ENCODE data around the gene SUMO1. TPM values are rescaled to one million over a fixed set of nuclear protein-coding genes. Genes with fewer than 3 reads are reported as not detected.

The SUMO1 gene
- total and polyA plus RNA-seq, 9 of the 15 experiments (the other 6 are each of a cell fraction or from before 2014, with no cell fraction given), result 63.7 to 292 (median 92.0) TPM

DNA sequence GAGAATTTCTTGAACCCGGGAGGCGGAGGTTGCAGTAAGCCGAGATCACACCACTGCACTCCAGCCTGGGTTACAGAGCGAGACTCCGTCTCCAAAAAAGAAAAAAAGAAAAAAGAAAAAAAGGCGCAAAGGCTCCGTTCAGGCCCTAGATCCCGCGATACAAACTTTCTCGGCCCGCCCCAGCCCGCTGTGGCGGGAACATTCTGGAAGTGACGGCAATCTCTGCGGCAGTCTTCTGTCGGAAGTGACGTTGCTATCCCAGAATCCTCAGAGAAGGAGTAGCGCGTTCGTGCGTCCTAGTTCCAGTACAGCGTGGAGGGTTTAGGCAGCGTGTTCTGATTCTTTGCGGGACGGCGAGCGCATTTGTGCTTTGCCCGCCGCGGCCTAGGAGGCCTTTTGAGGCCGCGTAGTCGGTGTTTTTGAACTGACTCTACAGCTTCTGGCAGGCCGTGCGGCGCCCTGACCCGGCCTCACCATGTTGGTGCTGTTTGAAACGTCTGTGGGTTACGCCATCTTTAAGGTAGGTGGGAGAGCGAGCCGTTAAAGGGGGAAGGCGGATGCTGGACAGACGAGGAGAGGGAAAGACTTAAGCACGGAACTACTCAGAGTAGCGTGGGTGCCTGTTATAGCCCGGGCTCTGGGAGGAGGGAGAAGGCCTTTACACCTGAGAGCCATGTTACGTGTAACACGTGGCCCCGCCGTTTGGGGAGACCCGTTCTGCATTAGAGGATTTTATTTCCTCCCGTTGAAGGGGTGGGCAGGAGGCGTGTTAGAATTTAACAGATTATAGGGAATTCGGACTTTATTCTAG lies 27.3 kb upstream of the SUMO1 start, which contains the start of gene NOP58 (continued):
- TF ChIP-seq ZNF644 (tag; IDR thresholded peaks at IDR 0.05; ENCODE audit: low read depth), result no peak
- TF ChIP-seq, protein P1, sequence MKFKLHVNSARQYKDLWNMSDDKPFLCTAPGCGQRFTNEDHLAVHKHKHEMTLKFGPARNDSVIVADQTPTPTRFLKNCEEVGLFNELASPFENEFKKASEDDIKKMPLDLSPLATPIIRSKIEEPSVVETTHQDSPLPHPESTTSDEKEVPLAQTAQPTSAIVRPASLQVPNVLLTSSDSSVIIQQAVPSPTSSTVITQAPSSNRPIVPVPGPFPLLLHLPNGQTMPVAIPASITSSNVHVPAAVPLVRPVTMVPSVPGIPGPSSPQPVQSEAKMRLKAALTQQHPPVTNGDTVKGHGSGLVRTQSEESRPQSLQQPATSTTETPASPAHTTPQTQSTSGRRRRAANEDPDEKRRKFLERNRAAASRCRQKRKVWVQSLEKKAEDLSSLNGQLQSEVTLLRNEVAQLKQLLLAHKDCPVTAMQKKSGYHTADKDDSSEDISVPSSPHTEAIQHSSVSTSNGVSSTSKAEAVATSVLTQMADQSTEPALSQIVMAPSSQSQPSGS (CRISPR knock-in tag; IDR thresholded peaks at IDR 0.05), result no peak
- no peak for TF ChIP-seq PTBP1 (IDR thresholded peaks at IDR 0.05; ENCODE audit: low read depth, low read length)
- TF ChIP-seq, protein P2, sequence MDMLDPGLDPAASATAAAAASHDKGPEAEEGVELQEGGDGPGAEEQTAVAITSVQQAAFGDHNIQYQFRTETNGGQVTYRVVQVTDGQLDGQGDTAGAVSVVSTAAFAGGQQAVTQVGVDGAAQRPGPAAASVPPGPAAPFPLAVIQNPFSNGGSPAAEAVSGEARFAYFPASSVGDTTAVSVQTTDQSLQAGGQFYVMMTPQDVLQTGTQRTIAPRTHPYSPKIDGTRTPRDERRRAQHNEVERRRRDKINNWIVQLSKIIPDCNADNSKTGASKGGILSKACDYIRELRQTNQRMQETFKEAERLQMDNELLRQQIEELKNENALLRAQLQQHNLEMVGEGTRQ (CRISPR knock-in tag; IDR thresholded peaks at IDR 0.05), result no peak
- TF ChIP-seq TCF7L2 (IDR thresholded peaks at IDR 0.05; ENCODE audit: low read depth, low read length), result no peak
- peak; percentile 85 for TF ChIP-seq TAF9B (IDR thresholded peaks at IDR 0.05; ENCODE audit: partially characterized antibody)
- TF ChIP-seq ATF7 (IDR thresholded peaks at IDR 0.05), result peak; percentile 72
- TF ChIP-seq, protein P3, sequence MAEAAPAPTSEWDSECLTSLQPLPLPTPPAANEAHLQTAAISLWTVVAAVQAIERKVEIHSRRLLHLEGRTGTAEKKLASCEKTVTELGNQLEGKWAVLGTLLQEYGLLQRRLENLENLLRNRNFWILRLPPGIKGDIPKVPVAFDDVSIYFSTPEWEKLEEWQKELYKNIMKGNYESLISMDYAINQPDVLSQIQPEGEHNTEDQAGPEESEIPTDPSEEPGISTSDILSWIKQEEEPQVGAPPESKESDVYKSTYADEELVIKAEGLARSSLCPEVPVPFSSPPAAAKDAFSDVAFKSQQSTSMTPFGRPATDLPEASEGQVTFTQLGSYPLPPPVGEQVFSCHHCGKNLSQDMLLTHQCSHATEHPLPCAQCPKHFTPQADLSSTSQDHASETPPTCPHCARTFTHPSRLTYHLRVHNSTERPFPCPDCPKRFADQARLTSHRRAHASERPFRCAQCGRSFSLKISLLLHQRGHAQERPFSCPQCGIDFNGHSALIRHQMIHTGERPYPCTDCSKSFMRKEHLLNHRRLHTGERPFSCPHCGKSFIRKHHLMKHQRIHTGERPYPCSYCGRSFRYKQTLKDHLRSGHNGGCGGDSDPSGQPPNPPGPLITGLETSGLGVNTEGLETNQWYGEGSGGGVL (CRISPR knock-in tag; IDR thresholded peaks at IDR 0.05), result no peak
- no peak for TF ChIP-seq NCOA2 (IDR thresholded peaks at IDR 0.05; ENCODE audit: partially characterized antibody in 2 of 2)
- no peak for TF ChIP-seq ZEB2 (IDR thresholded peaks at IDR 0.05)
- no peak for TF ChIP-seq ZSCAN32 (CRISPR knock-in tag; IDR thresholded peaks at IDR 0.05)
- 0 out of 2 replicates have a peak, but pooled peaks have one; percentile 39 for TF ChIP-seq ZKSCAN1 (IDR thresholded peaks at IDR 0.05; ENCODE audit: low read depth, low read length)
- TF ChIP-seq, protein P4, sequence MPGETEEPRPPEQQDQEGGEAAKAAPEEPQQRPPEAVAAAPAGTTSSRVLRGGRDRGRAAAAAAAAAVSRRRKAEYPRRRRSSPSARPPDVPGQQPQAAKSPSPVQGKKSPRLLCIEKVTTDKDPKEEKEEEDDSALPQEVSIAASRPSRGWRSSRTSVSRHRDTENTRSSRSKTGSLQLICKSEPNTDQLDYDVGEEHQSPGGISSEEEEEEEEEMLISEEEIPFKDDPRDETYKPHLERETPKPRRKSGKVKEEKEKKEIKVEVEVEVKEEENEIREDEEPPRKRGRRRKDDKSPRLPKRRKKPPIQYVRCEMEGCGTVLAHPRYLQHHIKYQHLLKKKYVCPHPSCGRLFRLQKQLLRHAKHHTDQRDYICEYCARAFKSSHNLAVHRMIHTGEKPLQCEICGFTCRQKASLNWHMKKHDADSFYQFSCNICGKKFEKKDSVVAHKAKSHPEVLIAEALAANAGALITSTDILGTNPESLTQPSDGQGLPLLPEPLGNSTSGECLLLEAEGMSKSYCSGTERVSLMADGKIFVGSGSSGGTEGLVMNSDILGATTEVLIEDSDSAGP (CRISPR knock-in tag; IDR thresholded peaks at IDR 0.05), result no peak

Data from K562 (cell line).